T-helper 22 cell (primary cell): Measurements from ENCODE around the gene STRIP2.
"Not testable (repeated sequence)": the region's sequence is repeated elsewhere in the genome, so short reads cannot be mapped to it uniquely, and the experiment has no call there.

Source experiments
- DNase-seq: peaks from one replicate; pipeline ENCODE4 v3.0.0-alpha.2; 2020; ENCODE audit warnings: low read depth

The STRIP2 gene

GRCh38 chr7:129530795-129531391, 96.7 kb downstream of the STRIP2 start:
- no peak for DNase-seq

GRCh38 chr7:129531721-129532120, 97.5 kb downstream of the STRIP2 start:
- DNase-seq: no peak

- no peak for DNase-seq
Measured at GRCh38 chr7:129532375-129532774, 98.1 kb downstream of the STRIP2 start.

GRCh38 chr7:129534558-129535274, 100.5 kb downstream of the STRIP2 start:
- DNase-seq: not testable (repeated sequence)

GRCh38 chr7:129535896-129536295, 101.7 kb downstream of the STRIP2 start:
- no peak for DNase-seq

GRCh38 chr7:129536323-129536722, 102.1 kb downstream of the STRIP2 start:
- DNase-seq: no peak
